ENCODE measurements around the gene KLHL29.

- TF ChIP-seq CTCF (IDR thresholded peaks at IDR 0.05 in 8 of 11, conservative IDR thresholded peaks at IDR 0.05 in 3 of 11) (no peak), POLR2A (IDR thresholded peaks at IDR 0.05) (no peak)
Observed at GRCh38 chr2:23502096-23502495, 117.1 kb downstream of the KLHL29 start.
